Measurements from ENCODE around the gene NTPCR.

Gene NTPCR

GRCh38 chr1:232965124-232965911 is 14.9 kb downstream of the NTPCR start:
- Histone ChIP-seq H3K4me3 (IDR thresholded peaks at IDR 0.05; ENCODE audit: insufficient read depth, low read depth, low read length) (no peak overlapping the region), H3K27me3 (ENCODE audit: insufficient read depth, low read depth) (no peaks in the 10 kb centered on the region), H3K4me1 (ENCODE audit: low read depth, poor library complexity, severe bottlenecking) (no peaks in the 10 kb centered on the region), H3K36me3 (ENCODE audit: insufficient read depth) (no peaks in the 10 kb centered on the region; the same call in 1 of the 2 replicates), H3K9ac (no peak overlapping the region), H3K27ac (no peak overlapping the region), H4K20me1 (ENCODE audit: insufficient read depth) (no peaks in the 10 kb centered on the region), H2AFZ (ENCODE audit: low read depth) (no peak overlapping the region), H3K79me2 (ENCODE audit: insufficient read depth, low read depth) (no peaks in the 10 kb centered on the region), H3K4me2 (no peak overlapping the region)
- TF ChIP-seq, protein P1, sequence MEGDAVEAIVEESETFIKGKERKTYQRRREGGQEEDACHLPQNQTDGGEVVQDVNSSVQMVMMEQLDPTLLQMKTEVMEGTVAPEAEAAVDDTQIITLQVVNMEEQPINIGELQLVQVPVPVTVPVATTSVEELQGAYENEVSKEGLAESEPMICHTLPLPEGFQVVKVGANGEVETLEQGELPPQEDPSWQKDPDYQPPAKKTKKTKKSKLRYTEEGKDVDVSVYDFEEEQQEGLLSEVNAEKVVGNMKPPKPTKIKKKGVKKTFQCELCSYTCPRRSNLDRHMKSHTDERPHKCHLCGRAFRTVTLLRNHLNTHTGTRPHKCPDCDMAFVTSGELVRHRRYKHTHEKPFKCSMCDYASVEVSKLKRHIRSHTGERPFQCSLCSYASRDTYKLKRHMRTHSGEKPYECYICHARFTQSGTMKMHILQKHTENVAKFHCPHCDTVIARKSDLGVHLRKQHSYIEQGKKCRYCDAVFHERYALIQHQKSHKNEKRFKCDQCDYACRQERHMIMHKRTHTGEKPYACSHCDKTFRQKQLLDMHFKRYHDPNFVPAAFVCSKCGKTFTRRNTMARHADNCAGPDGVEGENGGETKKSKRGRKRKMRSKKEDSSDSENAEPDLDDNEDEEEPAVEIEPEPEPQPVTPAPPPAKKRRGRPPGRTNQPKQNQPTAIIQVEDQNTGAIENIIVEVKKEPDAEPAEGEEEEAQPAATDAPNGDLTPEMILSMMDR (conservative IDR thresholded peaks at IDR 0.05; ENCODE audit: low read depth, low read length): no peak

DNA sequence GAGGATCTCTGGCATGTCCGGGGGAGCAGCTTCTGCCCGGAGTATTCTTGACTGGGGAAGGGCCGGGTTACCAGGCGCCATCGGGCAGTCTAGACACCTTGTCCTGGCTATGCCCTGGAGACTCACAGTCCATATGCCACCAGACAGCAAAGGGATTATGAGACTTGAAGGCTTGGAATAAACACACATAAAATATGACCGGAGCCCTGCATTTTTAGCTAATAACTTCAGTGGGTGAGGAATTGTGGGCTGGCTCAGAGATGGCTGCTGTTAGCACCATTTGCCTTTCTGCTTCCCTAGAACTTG is 15.5 kb downstream of the NTPCR start:
- no peak overlapping the region for H2AFZ ChIP-seq (ENCODE audit: low read depth)
- H3K9ac ChIP-seq: no peak overlapping the region
- H3K36me3 ChIP-seq (ENCODE audit: insufficient read depth): no peaks in the 10 kb centered on the region; the same call in 1 of the 2 replicates
- H3K79me2 ChIP-seq (ENCODE audit: insufficient read depth, low read depth): no peaks in the 10 kb centered on the region
- H3K4me2 ChIP-seq: no peak overlapping the region
- H3K27ac ChIP-seq: no peak overlapping the region
- H3K4me3 ChIP-seq (IDR thresholded peaks at IDR 0.05; ENCODE audit: insufficient read depth, low read depth, low read length): no peak overlapping the region
- no peaks in the 10 kb centered on the region for H3K4me1 ChIP-seq (ENCODE audit: low read depth, poor library complexity, severe bottlenecking)
- no peaks in the 10 kb centered on the region for H4K20me1 ChIP-seq (ENCODE audit: insufficient read depth)
- no peaks in the 10 kb centered on the region for H3K27me3 ChIP-seq (ENCODE audit: insufficient read depth, low read depth)
- TF ChIP-seq, protein P1 (conservative IDR thresholded peaks at IDR 0.05; ENCODE audit: low read depth, low read length): no peak

- Histone ChIP-seq H3K79me2 (ENCODE audit: insufficient read depth, low read depth) (no peaks in the 10 kb centered on the region), H4K20me1 (ENCODE audit: insufficient read depth) (no peaks in the 10 kb centered on the region), H2AFZ (ENCODE audit: low read depth) (no peak overlapping the region), H3K27ac (no peak overlapping the region), H3K27me3 (ENCODE audit: insufficient read depth, low read depth) (no peaks in the 10 kb centered on the region), H3K9ac (no peak overlapping the region), H3K4me2 (no peak overlapping the region), H3K36me3 (ENCODE audit: insufficient read depth) (no peaks in the 10 kb centered on the region; the same call in 1 of the 2 replicates), H3K4me1 (ENCODE audit: low read depth, poor library complexity, severe bottlenecking) (no peaks in the 10 kb centered on the region), H3K4me3 (IDR thresholded peaks at IDR 0.05; ENCODE audit: insufficient read depth, low read depth, low read length) (no peak overlapping the region)
- TF ChIP-seq, protein P1 (conservative IDR thresholded peaks at IDR 0.05; ENCODE audit: low read depth, low read length): no peak
These were observed 16.3 kb downstream of the NTPCR start for GRCh38 chr1:232966663-232967062.

- no peak overlapping the region for H3K9ac ChIP-seq
- no peak overlapping the region for H3K27ac ChIP-seq
- no peak overlapping the region for H2AFZ ChIP-seq (ENCODE audit: low read depth)
- no peaks in the 10 kb centered on the region for H3K27me3 ChIP-seq (ENCODE audit: insufficient read depth, low read depth)
- no peak overlapping the region for H3K4me2 ChIP-seq
- H4K20me1 ChIP-seq (ENCODE audit: insufficient read depth): no peaks in the 10 kb centered on the region
- H3K36me3 ChIP-seq (ENCODE audit: insufficient read depth): no peaks in the 10 kb centered on the region; the same call in 1 of the 2 replicates
- H3K4me3 ChIP-seq (IDR thresholded peaks at IDR 0.05; ENCODE audit: insufficient read depth, low read depth, low read length): no peak overlapping the region
- H3K4me1 ChIP-seq (ENCODE audit: low read depth, poor library complexity, severe bottlenecking): no peaks in the 10 kb centered on the region
- TF ChIP-seq, protein P1 (conservative IDR thresholded peaks at IDR 0.05; ENCODE audit: low read depth, low read length): no peak
- no peaks in the 10 kb centered on the region for H3K79me2 ChIP-seq (ENCODE audit: insufficient read depth, low read depth)
These were observed 18.0 kb downstream of the NTPCR start for GRCh38 chr1:232968391-232968790.

Measured in KMS-11 (cell line).